Measurements from ENCODE around the gene RTEL1.
"Not testable (repeated sequence)": the region's sequence is repeated elsewhere in the genome, so short reads cannot be mapped to it uniquely, and the experiment has no call there.

Gene RTEL1

DNA sequence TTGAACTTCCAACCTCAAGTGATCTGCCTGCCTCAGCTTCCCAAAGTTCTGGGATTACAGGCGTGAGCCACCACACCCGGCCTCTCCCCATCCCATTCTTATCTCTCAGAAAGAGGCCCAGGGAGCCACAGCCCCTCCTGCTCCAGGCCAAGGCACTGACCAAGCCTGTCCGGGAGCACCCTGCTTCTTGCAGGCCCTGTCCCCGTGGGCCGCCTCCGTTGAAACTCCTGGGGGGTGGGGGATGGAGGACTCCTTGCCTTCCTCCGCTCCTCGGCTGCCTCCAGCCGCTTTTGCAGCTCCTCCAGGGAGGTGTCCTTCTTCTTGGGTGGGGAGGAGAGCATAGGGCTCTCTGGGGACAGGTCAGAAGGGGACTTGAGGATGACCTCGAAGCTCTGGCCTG lies 14.6 kb upstream of the RTEL1 start:
- no peak overlapping the region for H3K4me3 ChIP-seq (ENCODE audit: low read depth, low read length)
- TF ChIP-seq, protein P1, sequence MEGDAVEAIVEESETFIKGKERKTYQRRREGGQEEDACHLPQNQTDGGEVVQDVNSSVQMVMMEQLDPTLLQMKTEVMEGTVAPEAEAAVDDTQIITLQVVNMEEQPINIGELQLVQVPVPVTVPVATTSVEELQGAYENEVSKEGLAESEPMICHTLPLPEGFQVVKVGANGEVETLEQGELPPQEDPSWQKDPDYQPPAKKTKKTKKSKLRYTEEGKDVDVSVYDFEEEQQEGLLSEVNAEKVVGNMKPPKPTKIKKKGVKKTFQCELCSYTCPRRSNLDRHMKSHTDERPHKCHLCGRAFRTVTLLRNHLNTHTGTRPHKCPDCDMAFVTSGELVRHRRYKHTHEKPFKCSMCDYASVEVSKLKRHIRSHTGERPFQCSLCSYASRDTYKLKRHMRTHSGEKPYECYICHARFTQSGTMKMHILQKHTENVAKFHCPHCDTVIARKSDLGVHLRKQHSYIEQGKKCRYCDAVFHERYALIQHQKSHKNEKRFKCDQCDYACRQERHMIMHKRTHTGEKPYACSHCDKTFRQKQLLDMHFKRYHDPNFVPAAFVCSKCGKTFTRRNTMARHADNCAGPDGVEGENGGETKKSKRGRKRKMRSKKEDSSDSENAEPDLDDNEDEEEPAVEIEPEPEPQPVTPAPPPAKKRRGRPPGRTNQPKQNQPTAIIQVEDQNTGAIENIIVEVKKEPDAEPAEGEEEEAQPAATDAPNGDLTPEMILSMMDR (IDR thresholded peaks at IDR 0.05; ENCODE audit: low read depth, low read length, missing control alignments): no peak
- in situ Hi-C loops (cut with HindIII; ENCODE audit: low sequenced_read_pairs): no loop called here
- DNase-seq (ENCODE audit: low read depth): no peak

DNA sequence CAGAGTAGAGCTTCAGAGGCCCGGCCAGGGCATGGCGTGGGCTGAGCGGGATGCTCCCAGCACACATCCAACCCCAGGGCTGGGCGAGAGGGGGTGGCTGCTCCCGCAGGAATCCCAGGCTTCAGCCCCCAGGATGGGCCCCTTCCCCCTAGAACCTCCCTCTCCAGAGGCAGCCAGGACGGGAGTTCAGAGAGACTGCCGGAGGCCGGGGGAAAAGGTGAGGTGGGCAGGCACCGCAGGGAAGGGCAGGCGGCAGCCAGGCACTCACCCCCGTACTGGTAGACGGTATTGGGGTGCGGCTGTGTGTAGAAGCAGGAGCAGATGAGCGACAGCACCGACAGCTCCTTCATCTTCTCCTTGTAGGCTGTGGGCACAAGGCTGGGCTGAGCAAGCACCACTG lies 14.2 kb upstream of the RTEL1 start:
- H3K4me3 ChIP-seq (ENCODE audit: low read depth, low read length): no peak overlapping the region
- no peak for DNase-seq (ENCODE audit: low read depth)
- in situ Hi-C loops (cut with HindIII; ENCODE audit: low sequenced_read_pairs): no loop called here
- TF ChIP-seq, protein P1 (IDR thresholded peaks at IDR 0.05; ENCODE audit: low read depth, low read length, missing control alignments): no peak

DNA sequence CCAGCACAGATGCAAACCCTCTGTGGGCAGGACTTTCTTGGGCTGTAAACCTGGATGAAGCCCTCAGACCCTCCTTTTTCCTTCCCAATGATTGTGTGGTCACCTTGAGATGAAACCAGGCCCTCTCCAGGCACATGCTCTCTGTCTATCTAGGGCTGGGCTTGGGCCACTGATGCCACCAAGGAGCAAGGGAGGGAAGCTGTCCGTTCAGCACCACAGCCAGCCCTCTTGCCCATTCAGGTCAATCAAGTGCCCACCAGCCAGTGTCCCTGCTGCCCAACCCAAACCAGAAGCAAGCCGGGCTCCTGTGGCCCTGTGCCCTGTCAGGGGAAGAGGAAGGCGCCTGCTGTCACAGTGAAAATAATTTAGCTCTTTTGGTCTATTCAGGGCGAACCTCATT lies 12.9 kb upstream of the RTEL1 start:
- H3K4me3 ChIP-seq (ENCODE audit: low read depth, low read length): no peak overlapping the region
- TF ChIP-seq, protein P1 (IDR thresholded peaks at IDR 0.05; ENCODE audit: low read depth, low read length, missing control alignments): no peak
- no peak for DNase-seq (ENCODE audit: low read depth)
- in situ Hi-C loops (cut with HindIII; ENCODE audit: low sequenced_read_pairs): no loop called here

DNA sequence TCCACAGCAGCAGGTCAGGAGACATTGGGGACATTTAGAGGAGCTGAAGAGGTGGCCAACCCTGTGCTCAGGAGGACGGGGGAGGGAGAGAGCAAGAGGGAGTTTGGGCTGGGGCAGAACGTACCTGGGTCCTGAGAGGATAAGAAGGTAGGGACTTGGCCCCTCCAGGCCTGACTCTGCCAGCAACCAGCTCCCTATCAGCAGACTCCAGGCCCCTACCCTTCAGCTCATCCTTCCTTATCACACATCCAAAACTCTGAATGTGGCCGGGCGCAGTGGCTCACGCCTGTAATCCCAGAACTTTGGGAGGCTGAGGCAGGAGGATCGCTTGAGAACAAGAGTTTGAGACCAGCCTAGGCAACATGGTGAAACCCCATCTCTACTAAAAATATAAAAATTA lies 9.9 kb upstream of the RTEL1 start:
- TF ChIP-seq, protein P1 (IDR thresholded peaks at IDR 0.05; ENCODE audit: low read depth, low read length, missing control alignments): no peak
- in situ Hi-C loops (cut with HindIII; ENCODE audit: low sequenced_read_pairs): no loop called here
- DNase-seq (ENCODE audit: low read depth): no peak
- H3K4me3 ChIP-seq (ENCODE audit: low read depth, low read length): no peak overlapping the region

DNA sequence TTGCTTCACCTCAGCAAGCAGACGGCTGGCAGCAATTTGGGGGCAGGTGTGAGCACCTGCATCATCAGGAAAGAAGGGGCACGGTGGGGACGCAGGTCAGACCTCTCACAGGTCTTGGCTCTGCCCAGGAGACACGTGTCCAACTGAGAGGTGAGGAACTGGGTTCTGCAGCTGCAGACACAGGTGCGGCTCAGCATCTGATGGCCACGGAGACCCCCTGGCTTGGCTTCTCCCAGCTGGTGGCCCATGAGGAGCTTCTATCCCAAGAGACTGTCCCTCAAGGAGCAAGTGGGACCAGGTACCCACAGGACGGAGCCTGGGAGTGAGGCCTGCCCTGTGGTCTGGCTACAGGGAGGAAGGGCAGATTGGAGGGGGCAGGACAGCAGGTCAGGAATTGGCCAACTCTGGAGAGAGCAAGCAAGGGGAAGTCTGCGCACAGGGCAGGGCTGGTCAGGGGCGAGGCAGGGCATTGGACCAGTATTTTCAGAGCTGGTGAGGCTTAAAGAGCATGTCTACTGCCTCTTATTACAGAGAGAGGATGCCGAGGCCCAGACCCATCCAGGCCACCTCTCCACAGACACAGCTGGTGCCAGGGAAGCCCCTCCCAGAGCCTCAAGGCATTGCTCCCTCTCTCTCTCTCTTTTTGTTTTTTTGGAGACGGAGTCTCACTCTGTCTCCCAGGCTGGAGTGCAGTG lies 9.1 kb upstream of the RTEL1 start:
- no peak overlapping the region for H3K4me3 ChIP-seq (ENCODE audit: low read depth, low read length)
- TF ChIP-seq, protein P1 (IDR thresholded peaks at IDR 0.05; ENCODE audit: low read depth, low read length, missing control alignments): no peak
- in situ Hi-C loops (cut with HindIII; ENCODE audit: low sequenced_read_pairs): no loop called here
- DNase-seq (ENCODE audit: low read depth): no peak

DNA sequence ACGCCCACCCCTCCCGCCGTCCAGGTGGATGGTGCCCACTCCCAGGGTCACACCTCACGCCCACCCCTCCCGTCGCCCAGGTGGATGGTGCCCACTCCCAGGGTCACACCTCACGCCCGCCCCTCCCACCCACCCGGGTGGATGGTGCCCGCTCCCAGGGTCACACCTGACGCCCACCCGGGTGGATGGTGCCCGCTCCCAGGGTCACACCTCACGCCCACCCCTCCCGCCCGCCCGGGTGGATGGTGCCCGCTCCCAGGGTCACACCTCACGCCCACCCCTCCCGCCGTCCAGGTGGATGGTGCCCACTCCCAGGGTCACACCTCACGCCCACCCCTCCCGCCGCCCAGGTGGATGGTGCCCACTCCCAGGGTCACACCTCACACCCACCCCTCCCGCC lies 7.6 kb upstream of the RTEL1 start:
- DNase-seq (ENCODE audit: low read depth); H3K4me3 ChIP-seq (ENCODE audit: low read depth, low read length); in situ Hi-C loops (cut with HindIII; ENCODE audit: low sequenced_read_pairs): not testable (repeated sequence)

DNA sequence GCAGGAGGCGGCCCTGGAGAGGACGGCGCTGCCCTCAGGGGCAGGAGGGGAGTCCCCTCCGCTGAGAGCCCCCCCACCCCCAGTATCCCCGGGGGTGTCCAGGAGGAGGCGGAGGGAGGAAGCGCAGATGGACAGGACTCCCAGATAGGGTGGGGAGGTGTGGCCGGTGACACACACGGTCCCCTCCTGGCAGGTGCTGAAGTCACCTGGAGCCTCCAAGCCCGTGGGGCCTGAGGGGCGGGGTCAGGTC lies 6.2 kb upstream of the RTEL1 start:
- TF ChIP-seq, protein P1 (IDR thresholded peaks at IDR 0.05; ENCODE audit: low read depth, low read length, missing control alignments): no peak
- no peak for DNase-seq (ENCODE audit: low read depth)
- H3K4me3 ChIP-seq (ENCODE audit: low read depth, low read length): peak overlapping the region; percentile 49
- in situ Hi-C loops (cut with HindIII; ENCODE audit: low sequenced_read_pairs): no loop called here

Measured in astrocyte of the cerebellum (primary cell).